ENCODE results near the gene PLEKHA6. TPM values are rescaled to one million over a fixed set of nuclear protein-coding genes. Genes with fewer than 3 reads are reported as not detected.

The PLEKHA6 gene
- total and polyA plus RNA-seq, 2 experiments from 2014 or later = 2.8 to 6.2 TPM

GRCh38 chr1:204268101-204268500, 91.6 kb downstream of the PLEKHA6 start:
- ATAC-seq (no peak), DNase-seq (ENCODE audit: low spot score) (no peak)
- no peaks in the 10 kb centered on the region for H3K79me2 ChIP-seq (replicated peaks; ENCODE audit: insufficient read depth)
- no peaks in the 10 kb centered on the region; the same call in 2 of the 3 replicates for H3K9me3 Mint-ChIP-seq
- peaks cover 3% of the 10 kb centered on the region for H3K27me3 Mint-ChIP-seq (ENCODE audit: insufficient read depth, low read depth, poor library complexity)
- no peaks in the 10 kb centered on the region for H3K36me3 ChIP-seq (ENCODE audit: insufficient read depth)
- H4K20me1 ChIP-seq (replicated peaks; ENCODE audit: insufficient read depth) = no peaks in the 10 kb centered on the region
- no peaks in the 10 kb centered on the region for H3K9me2 ChIP-seq (ENCODE audit: insufficient read depth)
- no peaks in the 10 kb centered on the region for H3K27me3 ChIP-seq (ENCODE audit: insufficient read depth)
- no peak overlapping the region for H3K27ac ChIP-seq (ENCODE audit: low read depth)
- H3K36me3 Mint-ChIP-seq (ENCODE audit: low read depth) = peaks cover 12% of the 10 kb centered on the region
- H3K4me3 Mint-ChIP-seq = no peak overlapping the region
- H3F3A ChIP-seq (replicated peaks; ENCODE audit: low read depth) = no peaks in the 10 kb centered on the region
- no peak overlapping the region for H3K4me3 ChIP-seq
- H3K27ac Mint-ChIP-seq = no peak overlapping the region
- no peak overlapping the region for H2AFZ ChIP-seq
- H3K4me1 Mint-ChIP-seq = no peaks in the 10 kb centered on the region; the same call in 2 of the 3 replicates
- no peak for TF ChIP-seq JUNB (IDR thresholded peaks at IDR 0.05; ENCODE audit: unreplicated experiment)
- TF ChIP-seq CREB1 (CRISPR knock-in tag; IDR thresholded peaks at IDR 0.05; ENCODE audit: low read depth) = no peak
- H3K4me2 ChIP-seq = no peak overlapping the region
- H3K4me1 ChIP-seq (ENCODE audit: insufficient read depth) = no peaks in the 10 kb centered on the region

- no peak overlapping the region for H3K27ac ChIP-seq (ENCODE audit: low read depth)
- H3K27me3 Mint-ChIP-seq (ENCODE audit: insufficient read depth, low read depth, poor library complexity) = peaks cover 3% of the 10 kb centered on the region
- no peak overlapping the region for H3K4me3 Mint-ChIP-seq
- no peaks in the 10 kb centered on the region for H3K36me3 ChIP-seq (ENCODE audit: insufficient read depth)
- H3K4me3 ChIP-seq = no peak overlapping the region
- no peaks in the 10 kb centered on the region for H3K9me2 ChIP-seq (ENCODE audit: insufficient read depth)
- H3K79me2 ChIP-seq (replicated peaks; ENCODE audit: insufficient read depth) = no peaks in the 10 kb centered on the region
- H3K36me3 Mint-ChIP-seq (ENCODE audit: low read depth) = peaks cover 12% of the 10 kb centered on the region
- no peaks in the 10 kb centered on the region for H3K27me3 ChIP-seq (ENCODE audit: insufficient read depth)
- no peak overlapping the region for H2AFZ ChIP-seq
- no peaks in the 10 kb centered on the region; the same call in 2 of the 3 replicates for H3K9me3 Mint-ChIP-seq
- H3K4me1 Mint-ChIP-seq = peaks cover 3% of the 10 kb centered on the region; the same call in 1 of the 3 replicates
- no peaks in the 10 kb centered on the region for H3F3A ChIP-seq (replicated peaks; ENCODE audit: low read depth)
- DNase-seq (ENCODE audit: low spot score) (no peak), ATAC-seq (no peak)
- no peak overlapping the region for H3K4me2 ChIP-seq
- H3K27ac Mint-ChIP-seq = no peak overlapping the region
- no peaks in the 10 kb centered on the region for H3K4me1 ChIP-seq (ENCODE audit: insufficient read depth)
- H4K20me1 ChIP-seq (replicated peaks; ENCODE audit: insufficient read depth) = no peaks in the 10 kb centered on the region
- TF ChIP-seq ZNF462 (CRISPR knock-in tag; IDR thresholded peaks at IDR 0.05) (no peak), CTCF (conservative IDR thresholded peaks at IDR 0.05; ENCODE audit: low read depth in 2 of 2) (no peak), REST (IDR thresholded peaks at IDR 0.05; ENCODE audit: unreplicated experiment) (no peak), POLR2AphosphoS5 (IDR thresholded peaks at IDR 0.05; ENCODE audit: low read depth) (no peak), STAT1 (IDR thresholded peaks at IDR 0.05; ENCODE audit: unreplicated experiment) (no peak), ZNF331 (CRISPR knock-in tag; IDR thresholded peaks at IDR 0.05; ENCODE audit: low read depth) (no peak), ZNF114 (CRISPR knock-in tag; IDR thresholded peaks at IDR 0.05) (no peak), CREB1 (CRISPR knock-in tag; IDR thresholded peaks at IDR 0.05; ENCODE audit: low read depth) (no peak), EZH2 (IDR thresholded peaks at IDR 0.05; ENCODE audit: low read depth, unreplicated experiment) (no peak)
Measured at GRCh38 chr1:204267191-204267601, 92.5 kb downstream of the PLEKHA6 start.

Measured in GM23338 (cell line).